Aorta (tissue), 5 donors: ENCODE results near the gene INO80. TPM values are rescaled to one million over a fixed set of nuclear protein-coding genes. Genes with fewer than 3 reads are reported as not detected.

Experiments used
- ATAC-seq: fragments of 200-7000 bp; cut with Tn5 transposase; one replicate; pipeline ENCODE4 v1.9.1; 2022; ENCODE audit warnings: moderate library complexity; ENCODE audit not compliant: low FRiP score
- DNase-seq, 2 donors: peaks; one replicate each; pipeline ENCODE4 v3.0.0-alpha.2; 2020
- H3K27ac ChIP-seq, 2 donors: one replicate each; pipeline ENCODE4 v1.5.1; 2013; ENCODE audit warnings: low read length in 2 of 2, mild to moderate bottlenecking in 2 of 2, moderate library complexity in 2 of 2, control low read depth in 1 of 2, inconsistent platforms in 1 of 2, low read depth in 1 of 2
- H3K27me3 ChIP-seq, 2 donors: one replicate each; pipeline ENCODE4 v1.6.1; 2013; ENCODE audit warnings: control low read depth in 1 of 2, low read length in 1 of 2, mild to moderate bottlenecking in 1 of 2, moderate library complexity in 1 of 2; ENCODE audit not compliant: insufficient read depth in 2 of 2, control insufficient read depth in 1 of 2
- H3K36me3 ChIP-seq, 2 donors: one replicate each; pipeline ENCODE4 v1.6.1; 2013; ENCODE audit warnings: control low read depth in 1 of 2, low read length in 1 of 2, mild to moderate bottlenecking in 1 of 2; ENCODE audit not compliant: insufficient read depth in 2 of 2, control insufficient read depth in 1 of 2
- H3K4me1 ChIP-seq, 2 donors: one replicate each; pipeline ENCODE4 v1.6.1; 2013; ENCODE audit warnings: low read length in 2 of 2, control low read depth in 1 of 2, mild to moderate bottlenecking in 1 of 2, moderate library complexity in 1 of 2; ENCODE audit not compliant: insufficient read depth in 2 of 2, control insufficient read depth in 1 of 2
- H3K4me3 ChIP-seq, 2 donors: one replicate each; pipeline ENCODE4 v1.5.1; 2013; ENCODE audit warnings: low read length in 2 of 2, control low read depth in 1 of 2, mild to moderate bottlenecking in 1 of 2
- H3K9me3 ChIP-seq: one replicate; pipeline ENCODE4 v1.6.1; 2013; ENCODE audit warnings: mild to moderate bottlenecking, low read length; ENCODE audit not compliant: control insufficient read depth
- WGBS, 2 donors: extraction: QIAGEN DNeasy Blood & Tissue Kit; methylation state at CpG; one replicate each; pipeline ENCODE4 v1.1.7; 2013; 5-methylcytosine and 5-hydroxymethylcytosine counted together
- intact Hi-C, 2 donors: fragments of 100-400 bp; cut with DNase I; formaldehyde crosslinking; loops; one replicate each; pipeline versions ENCODE4 v1.14.2 to v1.15.0; 2022
- polyA plus RNA-seq, 2 donors: library from polyadenylated mRNA; stranded (reverse); fragments of 200-250 nt; gene quantifications; one replicate each; pipeline ENCODE4 v1.2.3, GENCODE V29; 2013
- total RNA-seq, 2 donors: library from RNA; stranded (reverse); fragmentation: NEBNext Ultra II Directional; extraction: Animal tissue kit (Norgen Biotek cat#: 25700); gene quantifications; one replicate each; pipeline ENCODE4 v1.2.1, GENCODE V29; 2021
- donor health status: healthy with polysubstance abuse.
- donor health status: Bipolar disorder and iron deficiency.
- donor health status: DM: no; HTN: no; CAD: no.
- donor health status: DM: no; HTN: no; CAD: no.
- donor health status: DM: yes; HTN: yes; CAD: no.

INO80 gene
- total and polyA plus RNA-seq, 4 donors, result 6.5 to 25.1 (median 15.4) TPM

DNA sequence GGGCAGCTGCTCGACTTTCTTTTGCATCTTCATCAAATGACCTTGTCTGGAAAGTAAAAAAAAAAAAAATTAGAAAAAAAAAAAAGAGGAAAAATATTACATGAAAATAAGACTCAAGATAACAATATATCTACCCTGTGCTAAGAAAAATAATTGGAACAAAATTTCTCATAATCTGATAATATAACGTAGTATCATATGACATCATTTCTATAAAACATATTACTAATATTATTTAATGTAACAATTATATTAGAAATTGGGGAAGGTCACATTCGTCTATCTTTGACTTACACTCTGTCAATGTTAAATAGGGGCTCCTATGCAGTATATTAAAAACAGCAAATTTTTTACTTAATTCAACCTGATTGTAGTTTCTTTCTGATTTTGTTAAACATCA is 44.1 kb downstream of the INO80 start:
- no peak overlapping the region for H3K4me3 ChIP-seq
- no peak overlapping the region for H3K27ac ChIP-seq
- DNase-seq (no peak), ATAC-seq (no peak)
- no peaks in the 10 kb centered on the region for H3K9me3 ChIP-seq
- H3K27me3 ChIP-seq, result no peaks in the 10 kb centered on the region
- no peaks in the 10 kb centered on the region for H3K4me1 ChIP-seq
- intact Hi-C loops, result no loop called here
- 93 to 94% methylated on average over 3 of the region's 3 CpGs for WGBS, 2 donors
- H3K36me3 ChIP-seq, result peaks cover 2 to 8% of the 10 kb centered on the region in 2 donors

DNA sequence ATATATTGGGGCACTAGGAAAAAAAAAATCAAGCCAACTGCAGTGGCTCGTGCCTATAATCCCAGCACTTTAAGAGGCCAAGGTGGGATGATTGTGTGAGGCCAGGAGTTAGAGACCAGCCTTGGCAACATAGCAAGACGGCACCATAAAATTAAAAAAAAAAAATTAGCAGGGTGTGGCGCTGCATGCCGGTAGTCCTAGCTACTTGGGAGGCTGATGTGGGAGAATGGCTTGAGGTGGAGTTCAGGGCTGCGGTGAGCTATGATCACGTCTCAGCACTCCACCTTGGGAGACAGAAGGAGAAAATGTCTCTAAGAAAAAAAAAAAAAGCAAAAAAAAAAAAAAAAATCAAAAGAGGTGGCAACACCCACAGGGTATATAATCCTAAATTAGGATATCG is 49.6 kb downstream of the INO80 start:
- ATAC-seq, result no peak
- H3K27me3 ChIP-seq, result no peaks in the 10 kb centered on the region
- H3K27ac ChIP-seq, result no peak overlapping the region
- H3K4me3 ChIP-seq, result no peak overlapping the region
- H3K9me3 ChIP-seq, result no peaks in the 10 kb centered on the region
- 90 to 92% methylated on average over 7 of the region's 7 CpGs for WGBS, 2 donors
- no peak for DNase-seq
- H3K36me3 ChIP-seq, result peaks cover 9 to 11% of the 10 kb centered on the region in 2 donors
- H3K4me1 ChIP-seq, result no peaks in the 10 kb centered on the region
- intact Hi-C loops, result no loop called here

DNA sequence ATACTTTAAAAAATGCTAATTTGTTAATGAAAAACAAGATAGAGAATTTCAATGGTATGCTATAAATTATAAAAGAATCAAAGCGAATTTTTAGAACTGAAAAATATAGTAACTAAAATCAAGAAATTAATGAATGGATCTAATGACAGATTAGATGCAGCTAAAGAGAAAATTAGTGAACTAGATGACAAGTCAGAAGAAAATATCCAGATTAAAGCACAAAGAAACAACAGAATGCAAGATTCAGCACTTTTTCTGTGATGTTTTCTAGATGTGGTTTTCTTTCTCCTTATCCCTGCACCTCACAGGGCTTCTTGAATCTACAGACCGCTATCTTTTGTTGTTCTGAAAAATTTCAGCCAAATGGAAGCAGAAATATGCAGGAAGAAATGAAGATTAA is 54.4 kb downstream of the INO80 start:
- Histone ChIP-seq H3K4me1 (no peaks in the 10 kb centered on the region), H3K4me3 (no peak overlapping the region), H3K36me3 (peaks cover 3 to 8% of the 10 kb centered on the region in 2 donors), H3K9me3 (no peaks in the 10 kb centered on the region), H3K27me3 (no peaks in the 10 kb centered on the region), H3K27ac (no peak overlapping the region)
- no peak for ATAC-seq
- 99% methylated on average over 2 of the region's 2 CpGs for WGBS, 2 donors
- DNase-seq, result no peak
- intact Hi-C loops, result no loop called here

DNA sequence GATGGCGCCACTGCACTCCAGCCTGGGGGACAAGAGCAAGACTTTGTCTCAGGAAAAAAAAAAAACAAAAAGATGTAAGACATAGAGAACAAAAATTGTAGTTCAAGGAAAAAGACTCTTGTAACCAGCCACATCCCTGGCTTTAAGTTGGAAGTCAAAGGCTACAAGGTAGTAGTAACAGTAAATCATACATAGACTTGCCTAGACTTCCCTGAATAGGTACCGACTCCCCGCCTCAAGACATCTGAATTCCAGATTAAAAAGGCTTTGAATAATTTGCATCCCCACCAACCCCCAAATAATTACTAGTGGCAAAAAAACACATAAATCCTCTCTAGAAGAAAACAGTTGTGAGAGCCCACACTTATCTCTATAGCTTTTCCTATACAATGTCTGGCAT is 55.6 kb downstream of the INO80 start:
- no peaks in the 10 kb centered on the region for H3K9me3 ChIP-seq
- H3K4me1 ChIP-seq, result no peaks in the 10 kb centered on the region
- H3K36me3 ChIP-seq, result peaks cover 3 to 5% of the 10 kb centered on the region in 2 donors
- H3K27me3 ChIP-seq, result no peaks in the 10 kb centered on the region
- no peak overlapping the region for H3K27ac ChIP-seq
- intact Hi-C loops, result no loop called here
- ATAC-seq, result no peak
- DNase-seq, result no peak
- H3K4me3 ChIP-seq, result no peak overlapping the region
- WGBS, 2 donors, result 96 to 99% methylated on average over 3 of the region's 3 CpGs

DNA sequence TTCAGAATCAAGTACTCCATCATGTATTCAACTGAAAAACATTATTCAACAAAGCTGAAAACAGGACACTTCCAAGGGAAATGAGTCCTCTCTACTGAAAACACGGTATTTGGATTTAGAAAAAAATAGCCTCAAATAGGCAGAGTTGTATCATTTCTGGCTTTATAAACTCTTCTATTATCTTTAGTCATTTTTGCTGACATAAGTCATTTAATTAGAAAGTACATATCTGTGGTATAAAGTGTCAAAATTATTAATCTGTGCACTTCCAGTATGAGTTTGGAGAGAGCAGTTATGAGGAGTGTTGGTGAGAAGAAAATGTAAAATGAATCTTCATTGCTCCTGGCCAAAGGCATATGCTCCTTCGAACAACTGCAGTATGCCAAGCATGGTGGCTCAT is 59.3 kb downstream of the INO80 start:
- Histone ChIP-seq H3K27me3 (no peaks in the 10 kb centered on the region), H3K27ac (no peak overlapping the region), H3K4me3 (no peak overlapping the region), H3K36me3 (no peaks in the 10 kb centered on the region), H3K9me3 (no peaks in the 10 kb centered on the region), H3K4me1 (no peaks in the 10 kb centered on the region)
- intact Hi-C loops, result no loop called here
- WGBS, 2 donors, result 78 to 81% methylated on average over 2 of the region's 2 CpGs
- ATAC-seq (no peak), DNase-seq (no peak)

DNA sequence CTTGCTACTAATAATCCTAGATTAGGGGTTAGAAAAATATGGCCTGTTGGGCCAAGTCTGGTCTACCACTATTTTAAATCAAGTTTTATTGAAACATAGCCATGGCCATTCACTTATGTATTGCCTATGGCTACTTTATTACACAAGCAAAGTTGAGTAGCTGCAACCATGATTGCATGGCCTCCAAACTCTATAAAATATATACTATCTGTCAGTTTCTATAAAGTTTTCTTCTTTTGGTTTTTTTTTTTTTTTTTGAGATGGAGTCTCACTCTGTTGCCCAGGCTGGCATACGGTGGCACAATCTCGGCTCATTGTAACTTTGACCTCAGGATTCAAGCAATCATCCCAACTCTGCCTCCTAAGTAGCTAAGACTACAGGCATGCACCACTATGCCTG is 60.4 kb downstream of the INO80 start:
- ATAC-seq (no peak), DNase-seq (no peak)
- Histone ChIP-seq H3K36me3 (no peaks in the 10 kb centered on the region), H3K4me1 (no peaks in the 10 kb centered on the region), H3K9me3 (no peaks in the 10 kb centered on the region), H3K27me3 (no peaks in the 10 kb centered on the region), H3K4me3 (no peak overlapping the region), H3K27ac (no peak overlapping the region)
- WGBS, 2 donors, result 96 to 97% methylated on average over 2 of the region's 2 CpGs
- intact Hi-C loops, result no loop called here

DNA sequence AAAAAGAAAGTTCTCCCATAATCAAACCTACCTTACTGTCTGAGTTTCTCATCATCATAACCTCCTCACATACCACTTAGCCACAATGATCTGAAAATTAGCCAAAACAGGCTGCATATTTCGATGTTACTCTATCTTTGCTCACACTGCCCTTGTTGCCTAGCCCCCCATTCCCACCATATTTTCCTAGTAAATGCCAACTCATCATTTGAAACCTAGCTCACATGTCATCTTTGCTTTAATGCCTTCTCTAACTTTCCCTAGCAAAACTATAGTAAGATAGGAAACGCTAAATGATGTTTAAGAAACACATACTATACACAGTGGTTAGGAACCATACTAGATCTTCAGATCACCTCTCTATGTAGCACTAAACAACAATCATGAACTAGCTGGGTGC is 64.9 kb downstream of the INO80 start:
- Histone ChIP-seq H3K27me3 (no peaks in the 10 kb centered on the region), H3K4me3 (no peak overlapping the region), H3K4me1 (no peaks in the 10 kb centered on the region), H3K36me3 (peaks cover 2 to 17% of the 10 kb centered on the region in 2 donors), H3K9me3 (no peaks in the 10 kb centered on the region), H3K27ac (no peak overlapping the region)
- WGBS, 2 donors, result 99 to 100% methylated on average over 2 of the region's 2 CpGs
- DNase-seq (no peak), ATAC-seq (no peak)
- intact Hi-C loops, result no loop called here

DNA sequence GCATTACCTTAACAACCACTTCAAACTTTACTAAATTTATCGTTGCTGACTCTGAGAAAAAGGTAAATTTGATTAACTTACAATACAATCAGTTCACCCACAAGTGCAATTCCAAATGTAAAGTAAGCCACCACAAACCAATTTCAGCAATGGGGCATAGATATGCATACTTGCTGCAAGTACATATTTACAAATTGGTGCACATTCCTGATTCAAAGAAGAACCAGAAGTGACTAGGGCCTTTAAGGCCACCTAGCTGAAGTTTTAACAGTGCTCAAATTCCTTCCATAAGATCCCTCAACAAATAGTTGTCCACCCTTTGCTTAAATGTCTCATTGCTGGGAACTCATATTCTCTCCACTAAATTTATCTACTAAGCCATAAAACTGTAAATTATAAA is 67.2 kb downstream of the INO80 start:
- Histone ChIP-seq H3K4me1 (no peaks in the 10 kb centered on the region), H3K4me3 (no peak overlapping the region), H3K27ac (no peak overlapping the region), H3K27me3 (no peaks in the 10 kb centered on the region), H3K36me3 (peaks cover 4 to 17% of the 10 kb centered on the region in 2 donors), H3K9me3 (no peaks in the 10 kb centered on the region)
- 81 to 87% methylated on average over 1 of the region's 1 CpG for WGBS, 2 donors
- no peak for DNase-seq
- no peak for ATAC-seq
- intact Hi-C loops, result no loop called here

DNA sequence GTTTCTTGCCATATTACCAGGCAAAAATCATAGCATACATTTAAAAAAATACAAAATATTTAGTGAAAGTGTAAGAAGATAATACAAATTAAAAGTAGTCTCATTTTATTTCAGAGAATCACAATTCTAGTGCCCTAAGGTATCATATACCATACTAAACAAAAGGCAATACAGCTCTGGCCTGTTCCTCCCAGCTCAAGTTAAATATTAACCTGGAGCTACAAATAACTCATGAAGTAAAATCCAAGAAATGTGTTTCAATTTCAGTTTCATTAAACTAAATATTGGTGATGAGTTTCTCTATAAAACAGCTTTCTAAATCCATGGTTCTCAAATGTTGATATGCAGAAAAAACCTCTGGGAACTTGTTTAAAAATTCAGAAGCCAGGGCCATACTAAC is 67.7 kb downstream of the INO80 start:
- Histone ChIP-seq H3K27me3 (no peaks in the 10 kb centered on the region), H3K4me1 (no peaks in the 10 kb centered on the region), H3K27ac (no peak overlapping the region), H3K4me3 (no peak overlapping the region), H3K9me3 (no peaks in the 10 kb centered on the region), H3K36me3 (peaks cover 4 to 17% of the 10 kb centered on the region in 2 donors)
- DNase-seq, result no peak
- intact Hi-C loops, result no loop called here
- ATAC-seq, result no peak
